Osteocyte (in vitro differentiated cells): ENCODE measurements around the gene TIPARP. TPM values are rescaled to one million over a fixed set of nuclear protein-coding genes. Genes with fewer than 3 reads are reported as not detected.

Experiments
- DNase-seq: peaks from one replicate; pipeline ENCODE4 v3.0.0; 2021; ENCODE audit warnings: mixed read lengths; ENCODE audit not compliant: unreplicated experiment; ENCODE audit errors: extremely low spot score
- H3K27ac Mint-ChIP-seq: one replicate; pipeline ENCODE4 v1.8.0; 2021; ENCODE audit warnings: mild to moderate bottlenecking, mixed read lengths; ENCODE audit not compliant: unreplicated experiment
- H3K27me3 Mint-ChIP-seq: one replicate; pipeline ENCODE4 v1.8.0; 2021; ENCODE audit warnings: mixed read lengths; ENCODE audit not compliant: unreplicated experiment
- H3K36me3 Mint-ChIP-seq: one replicate; pipeline ENCODE4 v1.8.0; 2021; ENCODE audit warnings: mixed read lengths; ENCODE audit not compliant: unreplicated experiment
- H3K4me1 Mint-ChIP-seq: one replicate; pipeline ENCODE4 v1.8.0; 2021; ENCODE audit warnings: mixed read lengths; ENCODE audit not compliant: unreplicated experiment
- H3K4me3 Mint-ChIP-seq: one replicate; pipeline ENCODE4 v1.8.0; 2021; ENCODE audit warnings: mild to moderate bottlenecking, moderate library complexity, mixed read lengths; ENCODE audit not compliant: unreplicated experiment
- H3K9me3 Mint-ChIP-seq: one replicate; pipeline ENCODE4 v1.8.0; 2021; ENCODE audit warnings: mixed read lengths; ENCODE audit not compliant: unreplicated experiment
- total RNA-seq: library from RNA; stranded (reverse); gene quantifications from 2 replicates; pipeline ENCODE4 v1.2.1, GENCODE V29; 2021
- TF ChIP-seq, protein P1 (sequence below): fragments of 200-600 bp; sonication (generic); IDR thresholded peaks from 2 replicates; pipeline ENCODE4 v1.5.0; 2021; ENCODE audit warnings: antibody characterized with exemption, mild to moderate bottlenecking, moderate library complexity

TIPARP gene
- total RNA-seq, 1 donor from 2014 or later = 163 TPM

DNA sequence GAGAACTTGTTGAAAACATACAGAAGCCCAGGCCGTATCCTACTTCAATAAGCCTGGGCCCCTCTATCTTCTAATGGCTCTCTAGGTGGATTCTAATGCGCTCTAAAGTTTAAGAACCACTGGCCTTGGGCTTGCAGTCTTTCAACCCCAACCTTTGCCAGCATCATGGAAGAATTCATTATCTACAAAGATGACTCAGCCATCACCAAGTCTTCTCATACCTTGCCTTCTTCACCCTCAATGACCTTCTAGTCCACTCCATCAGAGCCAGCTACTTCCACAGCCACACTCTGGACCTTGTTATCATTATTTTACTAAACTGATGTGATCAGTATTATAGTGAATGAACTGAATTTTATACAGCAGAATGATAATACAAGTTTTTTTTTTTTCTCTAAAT is 16.9 kb upstream of the TIPARP start:
- no peaks in the 10 kb centered on the region for H3K9me3 Mint-ChIP-seq

DNA sequence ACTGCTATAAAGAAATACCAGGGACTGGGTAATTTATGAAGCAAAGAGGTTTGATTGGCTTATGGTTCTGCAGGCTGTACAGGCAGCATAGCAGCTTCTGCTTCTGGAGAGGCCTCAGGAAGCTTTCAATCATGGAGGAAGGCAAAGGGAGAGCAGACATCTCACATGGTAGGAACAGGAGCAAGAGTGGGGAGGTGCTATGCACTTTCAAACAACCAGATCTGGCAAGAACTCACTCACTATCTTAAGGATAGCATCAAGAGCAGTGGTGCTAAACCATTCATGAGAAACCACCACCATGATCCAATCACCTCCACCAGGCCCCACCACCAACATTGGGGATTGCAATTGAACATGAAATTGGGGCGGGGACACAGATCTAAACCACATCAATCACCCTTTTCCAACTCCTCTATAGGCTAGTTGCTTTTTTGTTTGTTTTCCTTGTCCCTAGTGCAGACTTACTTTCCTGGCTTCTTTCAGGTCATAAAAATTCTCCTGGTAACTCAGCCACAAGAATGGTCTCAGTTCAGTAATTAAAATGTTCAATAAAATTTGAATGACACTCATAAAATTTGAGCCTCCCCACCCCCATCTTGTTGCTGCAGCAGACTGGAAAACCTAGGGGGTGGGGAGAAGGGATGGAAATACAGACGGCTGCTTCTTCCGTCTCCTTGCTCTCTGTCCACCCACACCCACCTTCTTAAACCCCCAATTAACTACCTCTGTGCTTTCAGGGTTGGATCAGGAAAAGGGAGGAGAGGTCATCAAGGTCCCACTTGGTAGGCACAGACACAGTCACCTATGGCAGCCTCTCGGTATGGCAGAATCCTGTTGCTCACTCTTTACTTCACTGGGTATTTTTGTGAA is 16.3 kb upstream of the TIPARP start:
- H3K27ac Mint-ChIP-seq = no peak overlapping the region
- H3K36me3 Mint-ChIP-seq = no peaks in the 10 kb centered on the region
- H3K4me1 Mint-ChIP-seq = no peaks in the 10 kb centered on the region
- H3K4me3 Mint-ChIP-seq = no peak overlapping the region
- TF ChIP-seq, protein P1, sequence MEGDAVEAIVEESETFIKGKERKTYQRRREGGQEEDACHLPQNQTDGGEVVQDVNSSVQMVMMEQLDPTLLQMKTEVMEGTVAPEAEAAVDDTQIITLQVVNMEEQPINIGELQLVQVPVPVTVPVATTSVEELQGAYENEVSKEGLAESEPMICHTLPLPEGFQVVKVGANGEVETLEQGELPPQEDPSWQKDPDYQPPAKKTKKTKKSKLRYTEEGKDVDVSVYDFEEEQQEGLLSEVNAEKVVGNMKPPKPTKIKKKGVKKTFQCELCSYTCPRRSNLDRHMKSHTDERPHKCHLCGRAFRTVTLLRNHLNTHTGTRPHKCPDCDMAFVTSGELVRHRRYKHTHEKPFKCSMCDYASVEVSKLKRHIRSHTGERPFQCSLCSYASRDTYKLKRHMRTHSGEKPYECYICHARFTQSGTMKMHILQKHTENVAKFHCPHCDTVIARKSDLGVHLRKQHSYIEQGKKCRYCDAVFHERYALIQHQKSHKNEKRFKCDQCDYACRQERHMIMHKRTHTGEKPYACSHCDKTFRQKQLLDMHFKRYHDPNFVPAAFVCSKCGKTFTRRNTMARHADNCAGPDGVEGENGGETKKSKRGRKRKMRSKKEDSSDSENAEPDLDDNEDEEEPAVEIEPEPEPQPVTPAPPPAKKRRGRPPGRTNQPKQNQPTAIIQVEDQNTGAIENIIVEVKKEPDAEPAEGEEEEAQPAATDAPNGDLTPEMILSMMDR = no peak
- no peak for DNase-seq
- no peaks in the 10 kb centered on the region for H3K27me3 Mint-ChIP-seq
- no peaks in the 10 kb centered on the region for H3K9me3 Mint-ChIP-seq

More for the DNA sequence above, 16.9 kb upstream of the TIPARP start:
- H3K4me1 Mint-ChIP-seq = no peaks in the 10 kb centered on the region
- H3K27ac Mint-ChIP-seq = no peak overlapping the region
- H3K36me3 Mint-ChIP-seq = no peaks in the 10 kb centered on the region
- TF ChIP-seq, protein P1 = no peak
- H3K4me3 Mint-ChIP-seq = no peak overlapping the region
- DNase-seq = no peak
- no peaks in the 10 kb centered on the region for H3K27me3 Mint-ChIP-seq

DNA sequence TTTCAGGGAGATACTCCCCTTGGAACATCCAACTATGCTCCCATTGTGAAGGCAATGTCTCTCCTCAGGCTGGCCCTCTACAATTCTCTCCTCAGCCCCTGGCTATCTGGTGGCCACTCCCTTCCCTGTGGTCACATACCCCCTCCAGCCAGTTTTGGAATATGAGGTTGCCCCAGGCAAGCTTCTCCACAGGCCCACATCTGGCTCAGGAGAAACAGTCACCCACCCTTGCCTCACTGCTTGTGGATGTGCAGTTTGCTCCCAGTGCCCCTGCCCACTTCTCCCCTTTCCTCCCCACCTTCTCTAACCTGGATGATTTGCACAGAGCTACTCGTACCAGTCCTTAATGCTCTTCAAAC is 15.7 kb upstream of the TIPARP start:
- H3K4me3 Mint-ChIP-seq = no peak overlapping the region
- H3K4me1 Mint-ChIP-seq = no peaks in the 10 kb centered on the region
- no peak for DNase-seq
- no peaks in the 10 kb centered on the region for H3K27me3 Mint-ChIP-seq
- no peak overlapping the region for H3K27ac Mint-ChIP-seq
- H3K9me3 Mint-ChIP-seq = no peaks in the 10 kb centered on the region
- TF ChIP-seq, protein P1 = no peak
- no peaks in the 10 kb centered on the region for H3K36me3 Mint-ChIP-seq

DNA sequence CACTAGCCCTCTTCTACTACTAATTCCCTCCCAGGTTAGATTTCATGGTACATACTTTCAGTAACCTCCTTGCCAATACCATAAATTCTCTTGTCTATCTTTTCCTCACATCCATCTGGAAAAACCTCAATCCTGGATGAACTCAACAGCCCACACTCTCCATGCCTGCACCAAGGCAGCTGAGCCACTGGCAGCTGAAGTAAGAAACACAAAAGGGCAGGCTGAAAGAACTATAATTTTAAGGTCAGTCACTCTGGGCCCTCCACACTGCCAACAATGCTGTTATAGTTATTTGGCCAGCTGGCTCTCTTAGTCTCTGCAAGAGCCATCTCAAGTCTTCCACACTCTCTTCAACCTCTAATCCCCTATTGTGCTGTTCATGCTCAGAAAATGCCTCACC is 15.1 kb upstream of the TIPARP start:
- TF ChIP-seq, protein P1 = no peak
- H3K9me3 Mint-ChIP-seq = no peaks in the 10 kb centered on the region
- no peak overlapping the region for H3K4me3 Mint-ChIP-seq
- no peaks in the 10 kb centered on the region for H3K27me3 Mint-ChIP-seq
- H3K27ac Mint-ChIP-seq = no peak overlapping the region
- peaks cover under 1% of the 10 kb centered on the region for H3K36me3 Mint-ChIP-seq
- H3K4me1 Mint-ChIP-seq = peaks cover under 1% of the 10 kb centered on the region
- DNase-seq = no peak

DNA sequence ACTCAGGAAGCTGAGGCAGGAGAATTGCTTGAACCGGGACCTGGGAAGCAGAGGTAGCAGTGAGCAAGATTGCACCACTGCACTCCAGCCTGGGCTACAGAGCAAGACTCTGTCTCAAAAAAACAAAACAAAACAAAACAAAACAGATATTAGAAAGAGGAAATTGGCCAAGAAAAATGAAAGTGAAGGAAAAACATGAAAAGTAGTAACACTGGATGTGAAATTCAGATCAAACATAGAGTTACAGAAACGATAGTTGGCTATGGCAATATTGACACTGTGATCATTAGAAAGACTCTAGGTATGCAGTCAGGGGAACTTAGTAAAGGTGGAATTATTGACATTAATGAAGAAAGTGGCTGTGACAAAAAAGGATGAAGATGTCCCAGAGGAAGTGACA is 13.2 kb upstream of the TIPARP start:
- TF ChIP-seq, protein P1 = no peak
- Mint-ChIP-seq H3K4me1 (peaks cover 20% of the 10 kb centered on the region), H3K4me3 (no peak overlapping the region), H3K9me3 (no peaks in the 10 kb centered on the region), H3K27ac (no peak overlapping the region), H3K36me3 (peaks cover 4% of the 10 kb centered on the region), H3K27me3 (no peaks in the 10 kb centered on the region)
- no peak for DNase-seq
